ENCODE data around the gene FCGR3B.
"Not testable (repeated sequence)": the region's sequence is repeated elsewhere in the genome, so short reads cannot be mapped to it uniquely, and the experiment has no call there.

Gene FCGR3B

GRCh38 chr1:161623401-161624051 lies 7.5 kb downstream of the FCGR3B start:
- peaks cover 37% of the 10 kb centered on the region for H3K4me1 Mint-ChIP-seq (ENCODE audit: low read depth)
- H3K9me3 Mint-ChIP-seq; H3K36me3 Mint-ChIP-seq (ENCODE audit: low read depth): not testable (repeated sequence)
- H3K27me3 Mint-ChIP-seq (ENCODE audit: low read depth), result peaks cover 10% of the 10 kb centered on the region
- H3K27ac Mint-ChIP-seq, result peak overlapping the region; percentile 63
- H3K4me3 Mint-ChIP-seq, result peak overlapping the region; percentile 35

- not testable (repeated sequence) for H3K36me3 Mint-ChIP-seq (ENCODE audit: low read depth); H3K9me3 Mint-ChIP-seq
- Mint-ChIP-seq H3K27ac (peak overlapping the region; percentile 90), H3K4me1 (ENCODE audit: low read depth) (peaks cover 37% of the 10 kb centered on the region), H3K27me3 (ENCODE audit: low read depth) (peaks cover 10% of the 10 kb centered on the region), H3K4me3 (peak overlapping the region; percentile 90)
Observed at GRCh38 chr1:161622054-161622453, 8.9 kb downstream of the FCGR3B start.

GRCh38 chr1:161621181-161622000 lies 9.6 kb downstream of the FCGR3B start:
- H3K4me3 Mint-ChIP-seq, result peak overlapping the region; percentile 90
- H3K27me3 Mint-ChIP-seq (ENCODE audit: low read depth); H3K36me3 Mint-ChIP-seq (ENCODE audit: low read depth); H3K9me3 Mint-ChIP-seq: not testable (repeated sequence)
- H3K4me1 Mint-ChIP-seq (ENCODE audit: low read depth), result peaks cover 33% of the 10 kb centered on the region
- peak overlapping the region; percentile 90 for H3K27ac Mint-ChIP-seq

- not testable (repeated sequence) for H3K4me3 Mint-ChIP-seq; H3K36me3 Mint-ChIP-seq (ENCODE audit: low read depth); H3K9me3 Mint-ChIP-seq; H3K27me3 Mint-ChIP-seq (ENCODE audit: low read depth); H3K27ac Mint-ChIP-seq
- H3K4me1 Mint-ChIP-seq (ENCODE audit: low read depth), result peaks cover 33% of the 10 kb centered on the region
Observed at GRCh38 chr1:161620399-161620798, 10.6 kb downstream of the FCGR3B start.

- not testable (repeated sequence) for H3K27ac Mint-ChIP-seq; H3K27me3 Mint-ChIP-seq (ENCODE audit: low read depth); H3K4me3 Mint-ChIP-seq; H3K36me3 Mint-ChIP-seq (ENCODE audit: low read depth); H3K9me3 Mint-ChIP-seq
- peaks cover 21% of the 10 kb centered on the region for H3K4me1 Mint-ChIP-seq (ENCODE audit: low read depth)
Observed at GRCh38 chr1:161618517-161618916, 12.5 kb downstream of the FCGR3B start.

- H3K36me3 Mint-ChIP-seq (ENCODE audit: low read depth); H3K27me3 Mint-ChIP-seq (ENCODE audit: low read depth); H3K4me3 Mint-ChIP-seq; H3K27ac Mint-ChIP-seq; H3K9me3 Mint-ChIP-seq: not testable (repeated sequence)
- H3K4me1 Mint-ChIP-seq (ENCODE audit: low read depth), result peaks cover 25% of the 10 kb centered on the region
Observed at GRCh38 chr1:161616417-161616816, 14.6 kb downstream of the FCGR3B start.

GRCh38 chr1:161613142-161613514 lies 17.8 kb downstream of the FCGR3B start:
- H3K27ac Mint-ChIP-seq, result peak overlapping the region; percentile 92
- not testable (repeated sequence) for H3K36me3 Mint-ChIP-seq (ENCODE audit: low read depth); H3K9me3 Mint-ChIP-seq
- peaks cover 20% of the 10 kb centered on the region for H3K27me3 Mint-ChIP-seq (ENCODE audit: low read depth)
- peaks cover 24% of the 10 kb centered on the region for H3K4me1 Mint-ChIP-seq (ENCODE audit: low read depth)
- H3K4me3 Mint-ChIP-seq, result peak overlapping the region; percentile 86

- peaks cover 23% of the 10 kb centered on the region for H3K27me3 Mint-ChIP-seq (ENCODE audit: low read depth)
- peaks cover 24% of the 10 kb centered on the region for H3K4me1 Mint-ChIP-seq (ENCODE audit: low read depth)
- H3K36me3 Mint-ChIP-seq (ENCODE audit: low read depth); H3K9me3 Mint-ChIP-seq: not testable (repeated sequence)
- peak overlapping the region; percentile 86 for H3K4me3 Mint-ChIP-seq
- peak overlapping the region; percentile 92 for H3K27ac Mint-ChIP-seq
Observed at GRCh38 chr1:161612322-161613141, 18.4 kb downstream of the FCGR3B start.

GRCh38 chr1:161611866-161612321 lies 19.1 kb downstream of the FCGR3B start:
- Mint-ChIP-seq H3K27me3 (ENCODE audit: low read depth) (peaks cover 24% of the 10 kb centered on the region), H3K4me1 (ENCODE audit: low read depth) (peaks cover 24% of the 10 kb centered on the region), H3K4me3 (peak overlapping the region; percentile 86), H3K27ac (peak overlapping the region; percentile 92)
- H3K9me3 Mint-ChIP-seq; H3K36me3 Mint-ChIP-seq (ENCODE audit: low read depth): not testable (repeated sequence)

- not testable (repeated sequence) for H3K4me3 Mint-ChIP-seq; H3K27ac Mint-ChIP-seq; H3K36me3 Mint-ChIP-seq (ENCODE audit: low read depth); H3K9me3 Mint-ChIP-seq
- Mint-ChIP-seq H3K4me1 (ENCODE audit: low read depth) (peaks cover 24% of the 10 kb centered on the region), H3K27me3 (ENCODE audit: low read depth) (peaks cover 27% of the 10 kb centered on the region)
Observed at GRCh38 chr1:161610198-161610597, 20.8 kb downstream of the FCGR3B start.

GRCh38 chr1:161606541-161607336 lies 24.2 kb downstream of the FCGR3B start:
- H3K27me3 Mint-ChIP-seq (ENCODE audit: low read depth), result peaks cover 40% of the 10 kb centered on the region
- H3K4me1 Mint-ChIP-seq (ENCODE audit: low read depth), result not testable (repeated sequence)

GRCh38 chr1:161605762-161606540 lies 25.0 kb downstream of the FCGR3B start:
- not testable (repeated sequence) for H3K27ac Mint-ChIP-seq; H3K9me3 Mint-ChIP-seq; H3K4me1 Mint-ChIP-seq (ENCODE audit: low read depth); H3K36me3 Mint-ChIP-seq (ENCODE audit: low read depth); H3K4me3 Mint-ChIP-seq
- H3K27me3 Mint-ChIP-seq (ENCODE audit: low read depth), result peaks cover 42% of the 10 kb centered on the region

More at GRCh38 chr1:161606541-161607336, 24.2 kb downstream of the FCGR3B start:
- not testable (repeated sequence) for H3K27ac Mint-ChIP-seq; H3K36me3 Mint-ChIP-seq (ENCODE audit: low read depth); H3K9me3 Mint-ChIP-seq; H3K4me3 Mint-ChIP-seq

- not testable (repeated sequence) for H3K27ac Mint-ChIP-seq; H3K4me1 Mint-ChIP-seq (ENCODE audit: low read depth); H3K36me3 Mint-ChIP-seq (ENCODE audit: low read depth); H3K4me3 Mint-ChIP-seq; H3K9me3 Mint-ChIP-seq
- peaks cover 37% of the 10 kb centered on the region for H3K27me3 Mint-ChIP-seq (ENCODE audit: low read depth)
Observed at GRCh38 chr1:161605024-161605423, 26.0 kb downstream of the FCGR3B start.

Measured in T-helper 1 cell treated with Interleukin-12 subunit alpha and Interleukin-12 subunit beta and Interleukin-4 antibody, amounts not matched to agents 30 μg/mL and 1 μg/mL, for 36 hours (primary cell).